GM18520 (cell line): ENCODE measurements around the gene MAP2K6.

Source experiments
- ATAC-seq: cut with Tn5 transposase; IDR thresholded peaks from one replicate; pipeline ENCODE4 v1.9.1; 2021; ENCODE audit not compliant: unreplicated experiment

Gene MAP2K6

DNA sequence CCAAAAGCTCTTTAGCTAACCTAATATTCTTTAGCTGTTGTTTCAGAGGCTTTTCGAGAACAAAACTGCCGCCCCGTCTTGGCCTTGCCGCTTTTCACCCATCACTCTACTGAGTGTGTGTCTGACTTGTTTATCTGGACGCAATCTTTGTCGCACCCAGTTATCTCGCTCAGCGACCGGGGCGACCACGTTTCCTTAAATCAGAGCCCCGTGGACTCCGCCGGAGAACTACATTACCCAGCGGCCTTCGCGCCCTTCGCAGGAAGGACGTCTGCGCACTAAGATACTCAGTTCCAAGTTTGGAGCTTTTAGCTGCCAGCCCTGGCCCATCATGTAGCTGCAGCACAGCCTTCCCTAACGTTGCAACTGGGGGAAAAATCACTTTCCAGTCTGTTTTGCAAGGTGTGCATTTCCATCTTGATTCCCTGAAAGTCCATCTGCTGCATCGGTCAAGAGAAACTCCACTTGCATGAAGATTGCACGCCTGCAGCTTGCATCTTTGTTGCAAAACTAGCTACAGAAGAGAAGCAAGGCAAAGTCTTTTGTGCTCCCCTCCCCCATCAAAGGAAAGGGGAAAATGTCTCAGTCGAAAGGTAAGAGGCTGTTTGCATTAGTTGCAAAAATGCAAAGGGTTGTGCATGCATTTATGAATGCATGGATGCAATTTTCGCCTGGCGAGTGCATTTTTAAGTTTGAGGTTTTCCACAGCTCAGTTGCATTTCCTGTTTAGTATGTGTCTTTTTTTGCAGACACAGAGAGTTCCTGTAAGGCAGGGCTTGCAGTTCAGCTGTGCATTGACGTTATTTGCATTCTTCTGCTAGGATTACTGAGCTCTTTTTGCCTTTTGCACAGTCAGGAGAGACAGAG lies at the start of gene MAP2K6:
TSS of gene MAP2K6 (plus strand) at position 290 of the 867 bp plus-strand sequence. CDS start at position 578, 288 bp downstream.
- peak; percentile 92 for ATAC-seq

DNA sequence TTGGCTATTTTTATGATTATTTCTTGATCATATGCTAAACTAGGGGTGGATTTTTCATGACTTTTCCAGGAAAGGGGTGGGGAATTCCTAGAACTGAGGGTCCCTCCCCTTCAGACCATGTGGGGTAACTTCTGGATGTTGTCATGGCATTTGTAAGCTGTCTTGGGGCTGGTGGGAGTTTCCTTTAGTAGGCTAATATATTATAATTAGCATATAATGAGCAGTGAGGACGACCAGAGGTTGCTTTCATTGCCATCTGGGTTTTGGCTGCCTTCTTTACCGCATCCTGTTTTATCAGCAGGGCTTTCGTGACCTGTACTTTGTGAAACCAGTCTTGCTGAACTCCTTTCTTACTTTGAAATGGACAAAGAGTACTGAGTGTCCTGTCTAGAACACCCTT lies 47.2 kb upstream of the MAP2K6 start:
- ATAC-seq: peak; percentile 61

DNA sequence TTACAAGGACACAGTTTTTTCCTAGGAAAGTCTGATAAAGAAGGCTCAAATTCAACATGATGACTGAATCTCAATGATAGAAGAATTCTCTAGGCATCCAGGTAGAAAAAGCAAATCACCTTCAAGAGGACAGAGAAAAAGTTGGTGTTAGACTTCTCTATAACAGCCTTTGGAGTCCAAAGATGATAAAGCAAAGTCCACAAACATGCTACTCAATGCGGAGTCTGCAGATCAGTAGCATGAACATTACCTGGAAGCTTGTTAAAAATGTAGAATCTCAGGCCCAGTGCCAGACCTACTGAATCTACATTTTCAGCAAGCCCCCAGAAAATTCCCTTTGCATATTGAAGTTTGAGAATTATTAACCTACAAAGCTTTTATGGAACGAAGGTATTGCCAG lies 41.4 kb upstream of the MAP2K6 start:
- ATAC-seq: no peak

DNA sequence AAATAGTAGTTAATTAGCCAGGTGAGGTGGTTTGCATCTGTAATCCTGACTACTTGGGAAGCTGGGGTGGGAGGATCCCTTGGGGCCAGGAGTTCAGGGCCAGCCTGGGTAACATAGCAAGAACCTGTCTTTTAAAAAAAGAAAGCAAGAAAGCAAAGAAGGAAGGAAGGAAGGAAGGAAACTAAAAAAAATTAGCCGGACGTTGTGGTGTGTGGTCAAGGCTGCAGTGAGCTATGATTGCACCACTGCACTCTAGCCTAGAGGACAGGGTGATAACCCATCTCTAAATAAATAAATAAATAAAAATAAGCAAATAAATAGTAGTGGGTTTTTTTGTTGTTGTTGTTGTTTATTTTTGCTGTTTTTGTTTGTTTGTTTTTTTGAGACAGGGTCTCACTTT lies 39.3 kb upstream of the MAP2K6 start:
- no peak for ATAC-seq

DNA sequence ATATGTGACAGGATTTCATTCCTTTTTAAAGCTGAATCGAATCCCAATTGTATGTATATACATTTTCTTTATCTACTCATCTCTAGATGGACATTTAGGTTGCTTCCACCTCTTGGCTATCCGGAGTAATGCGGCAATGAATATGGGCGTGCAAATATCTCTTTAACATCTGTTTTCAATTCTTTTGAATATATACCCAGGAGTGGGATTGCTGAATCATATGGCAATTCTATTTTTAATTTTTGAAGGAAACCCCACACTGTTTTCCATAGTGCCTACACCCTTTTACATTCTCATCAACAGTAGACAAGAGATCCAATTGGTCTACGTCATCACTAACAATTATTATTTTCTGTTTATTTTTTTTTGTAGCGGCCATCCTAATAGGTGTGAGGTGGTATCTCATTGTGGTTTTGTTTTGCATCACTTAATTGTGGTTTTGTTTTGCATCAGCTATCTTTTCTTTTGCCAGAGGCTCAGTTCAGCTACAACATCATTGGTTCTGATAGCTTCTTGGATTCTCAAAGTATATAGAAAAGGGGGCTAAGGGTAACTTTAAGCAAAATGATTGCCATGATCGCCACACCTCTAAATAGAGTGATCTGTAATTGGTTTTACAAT lies 25.6 kb upstream of the MAP2K6 start:
- ATAC-seq: no peak

DNA sequence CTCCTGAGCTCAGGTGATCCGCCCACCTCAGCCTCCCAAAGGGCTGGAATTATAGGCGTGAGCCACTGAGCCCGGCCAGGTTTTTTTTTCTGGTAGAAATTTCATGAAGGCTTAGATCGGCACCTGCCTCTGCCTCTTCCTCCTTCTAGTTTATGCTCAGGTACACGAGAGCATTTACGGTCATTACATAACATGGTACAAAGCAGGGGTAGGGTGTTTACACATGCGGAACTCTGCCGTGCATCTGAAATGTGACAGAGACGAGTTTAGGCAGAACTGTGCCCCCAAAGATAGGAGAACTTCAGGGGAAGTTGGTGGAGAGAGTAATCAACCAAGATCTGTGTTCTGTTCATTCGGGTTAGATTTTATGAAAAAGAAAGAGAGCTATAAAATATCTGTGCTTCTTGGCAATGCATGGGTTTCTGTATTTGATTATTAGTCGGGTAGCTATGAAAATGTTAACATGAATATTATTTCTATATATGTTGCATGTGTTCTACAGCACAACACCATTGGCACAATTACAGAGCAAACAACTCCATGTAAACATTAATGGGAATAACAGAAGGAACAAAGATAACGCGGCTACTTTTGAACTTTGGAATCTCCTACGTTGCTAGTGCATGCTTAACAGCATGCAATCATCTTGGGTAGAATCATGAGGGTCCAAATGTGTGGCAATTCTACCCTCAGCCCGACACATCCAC lies 23.5 kb upstream of the MAP2K6 start:
- no peak for ATAC-seq

DNA sequence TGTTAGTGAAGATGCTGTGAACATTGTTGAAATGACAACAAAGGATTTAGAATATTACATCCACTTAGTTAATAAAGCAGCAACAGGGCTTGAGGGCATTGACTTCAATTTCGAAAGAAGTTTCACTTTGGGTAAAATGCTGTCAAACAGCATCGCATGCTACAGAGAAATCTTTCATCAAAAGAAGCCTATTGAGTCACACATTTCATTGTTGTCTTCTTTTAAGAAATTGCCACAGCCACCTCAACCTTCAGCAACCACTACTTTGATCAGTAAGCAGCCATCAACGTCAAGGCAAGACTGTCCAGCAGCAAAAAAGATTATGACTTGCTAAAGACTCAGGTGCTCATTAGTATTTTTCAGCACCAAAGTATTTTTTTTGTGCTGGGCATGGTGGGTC lies 13.2 kb upstream of the MAP2K6 start:
- no peak for ATAC-seq

DNA sequence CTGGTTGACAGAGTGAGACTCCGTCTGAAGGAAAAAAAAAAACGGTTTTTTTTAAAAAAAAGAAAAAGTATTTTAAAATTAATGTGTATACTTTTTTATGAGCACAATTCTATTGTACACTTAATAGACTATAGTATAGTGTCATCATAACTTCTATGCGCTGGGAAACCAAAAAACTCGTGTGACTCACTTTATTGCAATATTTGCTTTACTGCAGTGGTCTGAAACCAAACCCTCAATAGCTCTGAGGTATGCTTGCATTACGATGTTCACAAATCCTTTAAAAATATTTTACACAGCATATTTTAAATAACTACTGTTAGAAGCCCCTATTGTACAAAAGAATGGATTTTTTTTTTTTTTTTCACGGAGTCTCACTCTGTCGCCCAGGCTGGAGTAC lies 12.4 kb upstream of the MAP2K6 start:
- ATAC-seq: no peak

DNA sequence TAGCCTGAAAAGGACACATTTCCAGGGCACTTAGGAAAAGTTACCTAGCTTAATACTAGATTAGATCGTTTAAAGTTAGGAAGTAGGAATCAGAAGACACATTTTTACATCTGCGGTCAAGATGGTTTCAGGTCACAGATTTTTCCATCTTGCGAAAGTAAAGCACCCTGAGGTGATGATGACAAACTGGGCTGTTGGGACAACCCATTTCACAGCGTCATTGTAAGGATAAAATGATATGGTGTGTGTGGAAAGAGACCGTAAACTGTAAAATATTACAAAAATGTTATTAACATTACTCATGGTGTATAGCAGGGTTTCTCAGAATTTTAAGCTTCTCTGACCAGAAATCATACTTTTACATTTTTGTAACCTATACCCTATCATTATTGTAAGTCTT lies 10.1 kb upstream of the MAP2K6 start:
- no peak for ATAC-seq

DNA sequence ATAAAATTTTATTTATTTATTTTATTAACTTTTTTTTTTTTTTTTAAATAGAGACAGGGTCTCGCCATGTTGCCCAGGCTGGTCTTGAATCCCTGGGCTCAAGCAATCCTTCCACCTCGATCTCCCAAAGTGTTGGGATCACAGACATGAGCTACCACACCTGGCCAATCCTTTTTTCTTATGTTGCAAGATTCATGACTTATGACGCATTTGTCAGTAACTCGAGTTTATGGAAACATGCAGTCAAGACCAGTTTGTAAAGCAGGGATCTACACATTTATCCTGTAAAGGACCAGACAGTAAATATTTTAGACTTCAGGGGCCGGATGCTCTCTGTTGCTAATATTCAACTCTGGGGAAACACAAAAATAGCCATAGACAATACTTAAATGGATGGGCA lies 9.4 kb upstream of the MAP2K6 start:
- ATAC-seq: no peak

DNA sequence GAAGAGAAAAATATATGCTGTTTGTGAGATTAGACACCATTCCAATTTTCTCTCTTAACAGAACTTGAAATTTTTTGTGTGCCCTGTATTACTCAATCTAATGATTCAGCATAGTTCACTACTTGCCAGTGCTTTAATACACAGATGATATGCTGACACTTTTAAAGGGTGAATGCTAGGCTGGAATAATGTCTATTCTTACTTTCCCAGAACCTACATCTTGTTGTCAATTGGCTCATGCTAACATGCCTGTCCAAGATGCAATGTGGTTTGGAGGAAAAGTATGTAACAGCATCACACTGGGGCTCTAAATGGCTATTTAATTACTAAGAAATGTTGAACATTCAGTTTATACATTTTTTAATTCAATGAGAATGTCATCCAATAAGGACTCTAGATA lies 7.6 kb upstream of the MAP2K6 start:
- no peak for ATAC-seq

DNA sequence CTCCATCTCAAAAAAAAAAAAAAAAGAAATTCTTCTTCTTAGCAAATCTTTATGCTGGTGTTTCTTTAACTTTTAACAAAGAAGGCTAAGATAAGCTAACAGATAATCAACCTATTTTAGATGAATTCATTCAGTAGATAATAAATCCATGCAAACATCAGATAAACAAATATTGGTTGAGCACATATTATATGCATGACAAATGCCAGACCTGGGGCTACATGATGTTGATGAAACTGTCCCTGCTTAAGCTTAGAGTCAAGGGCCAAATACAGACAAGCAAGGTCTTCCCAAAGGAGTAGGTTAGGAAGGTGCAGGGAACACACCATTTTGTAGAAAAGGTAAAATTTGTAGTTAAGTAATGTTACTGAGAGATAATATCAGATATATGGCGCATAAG lies 6.7 kb upstream of the MAP2K6 start:
- no peak for ATAC-seq

DNA sequence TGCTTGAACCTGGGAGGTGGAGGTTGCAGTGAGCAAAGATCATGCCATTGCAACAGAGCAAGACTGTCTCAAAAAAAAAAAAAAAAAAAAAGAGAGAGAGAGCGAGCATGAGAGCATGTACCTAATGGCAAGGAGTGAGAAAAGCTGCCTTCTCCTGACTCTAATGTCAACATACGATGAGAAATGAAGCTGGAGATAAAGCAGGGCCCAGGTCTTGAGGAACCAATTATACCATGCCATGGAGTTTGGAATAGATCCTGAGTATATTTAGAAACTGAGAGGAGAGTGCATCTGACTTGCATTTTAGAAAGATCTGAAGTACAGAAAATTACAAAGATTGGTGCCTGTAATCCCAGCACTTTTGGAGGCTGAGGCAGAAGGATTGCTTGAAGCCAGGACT lies 3.8 kb upstream of the MAP2K6 start:
- ATAC-seq: no peak

DNA sequence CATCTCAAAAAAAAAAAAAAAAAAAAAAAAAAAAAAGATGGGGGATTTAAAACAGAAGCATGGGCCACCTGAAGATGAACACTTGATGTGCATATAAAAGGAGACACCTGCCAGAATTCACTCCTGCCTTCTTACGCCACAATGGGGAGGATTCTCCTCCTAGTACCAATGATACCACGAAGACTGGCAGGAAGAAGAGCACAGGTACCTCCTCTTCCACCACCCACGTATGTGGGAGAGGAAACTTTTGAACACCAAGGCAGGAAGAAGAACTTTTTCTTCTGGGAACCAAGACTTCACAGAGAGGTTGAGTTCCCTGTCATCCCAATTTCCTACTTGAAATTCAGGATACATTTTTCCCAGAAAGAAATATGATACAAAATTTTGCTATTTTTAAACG lies 2.7 kb upstream of the MAP2K6 start:
- no peak for ATAC-seq

DNA sequence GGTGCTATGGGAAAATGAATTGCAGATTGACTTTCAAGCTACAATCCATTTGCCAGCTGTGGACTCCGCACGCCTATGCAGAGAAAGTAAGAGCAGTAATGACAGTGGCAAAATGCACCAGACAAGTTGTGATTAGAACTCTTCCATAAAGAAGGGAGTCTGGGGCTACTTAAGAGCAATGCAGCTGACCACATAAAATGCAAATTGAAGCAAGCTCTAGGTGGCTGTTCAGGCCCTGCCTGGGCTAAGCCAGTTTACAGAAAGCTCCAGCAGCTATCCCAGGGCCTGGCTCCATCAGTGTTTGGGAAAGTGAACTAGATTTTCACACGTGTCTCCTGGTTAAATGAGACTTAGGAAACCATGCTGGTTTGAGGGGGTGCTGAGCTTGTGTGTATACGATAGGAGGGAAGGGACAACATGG lies 2.2 kb upstream of the MAP2K6 start:
- ATAC-seq: no peak

DNA sequence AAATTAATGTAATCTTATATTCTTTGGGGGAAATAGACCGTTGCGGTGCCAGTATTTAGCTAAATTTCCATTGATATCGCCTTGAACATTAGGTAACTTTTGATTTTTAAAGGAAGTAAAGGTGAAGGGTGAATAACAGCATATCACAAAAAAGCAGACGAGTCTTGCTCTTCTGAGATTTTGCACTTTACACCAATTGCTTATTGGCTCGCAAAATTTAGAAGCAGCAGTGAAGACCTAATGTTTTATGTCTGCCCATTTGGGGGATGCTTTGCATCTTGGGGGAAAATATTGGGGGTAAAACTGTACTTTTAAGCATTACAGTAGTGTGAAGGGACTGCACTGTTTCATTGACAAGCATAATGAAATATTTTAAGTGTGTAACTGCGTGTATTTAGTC lies 934 bp downstream of the MAP2K6 start:
- no peak for ATAC-seq

DNA sequence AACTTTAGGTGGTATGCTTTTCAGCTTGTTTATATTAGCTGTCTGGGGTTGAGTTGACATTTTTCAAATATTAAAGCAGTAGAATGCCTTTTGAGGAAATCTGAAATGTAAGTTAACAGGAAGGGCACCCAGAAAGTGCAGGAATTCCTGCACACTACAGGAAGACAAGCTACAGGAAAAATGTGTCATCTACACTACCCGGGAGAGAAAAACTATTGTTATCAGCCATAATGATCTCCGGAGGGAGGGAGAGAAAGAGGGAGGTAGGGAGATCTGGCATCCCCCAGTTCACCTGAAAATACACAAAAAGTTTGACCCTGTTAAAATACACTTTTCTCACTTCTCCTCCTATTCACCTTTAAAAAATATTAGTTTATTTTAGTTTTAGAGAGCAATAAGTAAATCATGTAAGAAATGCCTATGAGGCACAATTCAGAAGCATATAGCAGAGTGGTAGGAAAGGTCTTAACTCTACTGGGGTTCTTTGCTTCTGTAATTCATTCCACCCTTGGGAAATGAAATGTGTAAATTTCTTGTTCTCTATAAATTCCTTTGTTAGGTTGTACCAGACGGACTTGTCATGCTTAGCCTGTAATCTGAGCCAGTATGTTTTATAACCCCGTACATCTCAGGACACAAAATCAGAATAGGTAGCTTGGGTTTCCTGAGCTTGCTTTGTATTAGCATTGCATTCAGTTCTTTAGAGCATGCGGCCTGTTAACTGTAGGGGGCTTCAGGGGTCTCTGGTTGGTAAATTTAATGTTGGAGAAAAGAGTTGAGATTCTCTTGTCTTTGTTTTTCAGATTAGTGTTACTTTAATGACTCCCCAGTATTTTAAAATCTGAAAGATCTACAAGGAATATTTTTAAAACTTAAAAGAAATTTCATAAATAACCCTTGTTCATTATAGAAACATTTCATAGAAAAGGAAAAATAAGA lies 3.3 kb downstream of the MAP2K6 start:
- no peak for ATAC-seq

DNA sequence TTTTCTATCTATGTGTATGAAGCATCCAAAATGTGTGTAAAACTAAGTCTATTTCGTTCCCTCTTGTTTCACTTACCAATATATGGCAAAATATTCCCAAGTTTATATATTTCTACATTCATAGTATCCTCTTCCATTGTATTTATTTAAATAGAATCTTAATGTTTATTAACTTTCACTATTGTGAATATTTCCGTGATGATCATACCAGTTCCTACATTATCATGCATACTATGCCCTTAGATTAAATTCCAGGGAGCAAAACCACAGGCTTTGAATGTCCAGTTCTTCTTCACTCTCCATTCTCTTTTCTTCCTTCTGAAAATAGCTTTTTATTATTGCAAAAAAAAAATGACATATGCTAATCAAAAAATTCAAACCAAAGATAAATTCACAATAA lies 4.0 kb downstream of the MAP2K6 start:
- ATAC-seq: no peak

DNA sequence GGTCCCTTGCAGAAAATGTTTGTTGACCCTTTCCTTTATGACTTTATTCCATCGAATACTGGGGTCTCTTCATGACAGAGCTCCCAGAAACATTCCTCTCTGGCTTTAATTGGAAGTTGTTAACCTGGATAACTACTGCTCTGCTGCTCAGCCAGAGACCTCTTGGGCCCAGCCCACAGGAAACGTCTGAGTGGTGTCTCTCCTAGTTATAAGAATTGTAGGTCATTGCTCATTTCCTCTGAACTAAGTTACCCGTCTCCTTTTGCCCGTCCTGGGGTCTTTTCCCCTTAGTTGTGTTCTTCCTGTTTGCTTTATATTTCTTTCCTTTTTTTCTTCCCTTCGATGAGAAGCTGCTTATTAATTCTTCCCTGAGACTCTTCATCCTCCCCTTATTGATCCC lies 9.0 kb downstream of the MAP2K6 start:
- no peak for ATAC-seq

DNA sequence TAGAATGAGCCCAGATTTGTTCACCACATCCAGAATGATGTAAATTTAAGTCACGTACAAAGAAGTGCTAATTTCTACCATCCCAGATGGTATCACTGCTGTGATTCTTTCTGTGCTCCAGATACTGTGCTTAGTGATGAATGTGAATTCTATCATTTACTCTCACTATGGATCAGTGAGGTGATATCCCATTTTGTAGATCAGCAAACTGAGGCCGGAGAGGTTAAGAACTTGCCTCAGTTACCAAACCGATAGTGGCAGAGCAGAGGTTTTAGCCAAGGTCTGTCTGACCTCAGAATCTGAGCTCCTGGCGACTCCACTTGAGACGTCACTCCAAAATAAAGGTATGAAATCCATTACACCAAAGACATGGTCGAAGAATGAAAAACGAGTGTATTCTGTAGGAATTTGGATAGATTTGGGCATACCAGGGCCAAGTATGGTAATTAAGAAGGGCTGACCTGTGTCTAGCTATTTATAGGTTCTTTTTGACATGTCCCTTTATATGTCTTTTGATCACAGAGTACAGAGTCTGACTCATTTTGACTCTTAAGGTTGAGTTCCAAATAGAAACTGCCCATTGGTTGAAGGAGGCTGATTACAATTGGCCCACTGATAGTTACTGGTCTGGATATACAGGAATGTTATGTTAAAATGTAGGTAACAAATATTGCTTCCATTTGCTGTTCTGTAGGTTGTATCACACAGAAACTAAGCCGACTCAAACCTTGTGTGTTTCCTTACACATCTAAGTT lies 10.0 kb downstream of the MAP2K6 start:
- no peak for ATAC-seq
